ENCODE measurements around the gene PPP2R5C.

Gene PPP2R5C

DNA sequence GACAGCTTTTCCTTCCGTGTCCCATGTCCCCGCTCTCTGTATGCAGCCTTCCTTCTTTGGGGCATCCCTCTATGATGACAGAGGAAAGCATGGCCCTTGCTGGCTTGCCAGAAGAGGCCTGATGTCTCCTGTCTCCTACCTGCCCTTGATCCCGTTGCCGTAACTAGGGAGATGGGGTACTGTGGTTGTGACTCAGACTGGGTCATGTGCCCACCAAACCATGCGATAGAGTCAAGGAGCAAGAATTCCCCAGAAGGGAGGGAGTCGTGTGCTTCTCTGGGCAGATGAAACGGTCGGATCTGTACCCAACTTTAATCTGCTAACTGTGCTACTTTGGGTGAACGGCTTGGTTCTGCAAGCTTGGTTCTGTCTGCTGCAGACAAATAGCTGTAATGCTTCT, 103.8 kb downstream of the PPP2R5C start:
- DNase-seq, result no peak
- Histone ChIP-seq H3K36me3 (replicated peaks) (no peaks in the 10 kb centered on the region), H3K4me3 (ENCODE audit: low read depth, low read length) (no peak overlapping the region), H3K27me3 (replicated peaks) (no peaks in the 10 kb centered on the region), H3K27ac (no peak overlapping the region)
- TF ChIP-seq, protein P1, sequence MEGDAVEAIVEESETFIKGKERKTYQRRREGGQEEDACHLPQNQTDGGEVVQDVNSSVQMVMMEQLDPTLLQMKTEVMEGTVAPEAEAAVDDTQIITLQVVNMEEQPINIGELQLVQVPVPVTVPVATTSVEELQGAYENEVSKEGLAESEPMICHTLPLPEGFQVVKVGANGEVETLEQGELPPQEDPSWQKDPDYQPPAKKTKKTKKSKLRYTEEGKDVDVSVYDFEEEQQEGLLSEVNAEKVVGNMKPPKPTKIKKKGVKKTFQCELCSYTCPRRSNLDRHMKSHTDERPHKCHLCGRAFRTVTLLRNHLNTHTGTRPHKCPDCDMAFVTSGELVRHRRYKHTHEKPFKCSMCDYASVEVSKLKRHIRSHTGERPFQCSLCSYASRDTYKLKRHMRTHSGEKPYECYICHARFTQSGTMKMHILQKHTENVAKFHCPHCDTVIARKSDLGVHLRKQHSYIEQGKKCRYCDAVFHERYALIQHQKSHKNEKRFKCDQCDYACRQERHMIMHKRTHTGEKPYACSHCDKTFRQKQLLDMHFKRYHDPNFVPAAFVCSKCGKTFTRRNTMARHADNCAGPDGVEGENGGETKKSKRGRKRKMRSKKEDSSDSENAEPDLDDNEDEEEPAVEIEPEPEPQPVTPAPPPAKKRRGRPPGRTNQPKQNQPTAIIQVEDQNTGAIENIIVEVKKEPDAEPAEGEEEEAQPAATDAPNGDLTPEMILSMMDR (IDR thresholded peaks at IDR 0.05; ENCODE audit: low read depth, low read length, missing control alignments), result no peak
- in situ Hi-C loops (cut with HindIII; ENCODE audit: low pct_ligation_motif_present, low sequenced_read_pairs), result no loop called here

DNA sequence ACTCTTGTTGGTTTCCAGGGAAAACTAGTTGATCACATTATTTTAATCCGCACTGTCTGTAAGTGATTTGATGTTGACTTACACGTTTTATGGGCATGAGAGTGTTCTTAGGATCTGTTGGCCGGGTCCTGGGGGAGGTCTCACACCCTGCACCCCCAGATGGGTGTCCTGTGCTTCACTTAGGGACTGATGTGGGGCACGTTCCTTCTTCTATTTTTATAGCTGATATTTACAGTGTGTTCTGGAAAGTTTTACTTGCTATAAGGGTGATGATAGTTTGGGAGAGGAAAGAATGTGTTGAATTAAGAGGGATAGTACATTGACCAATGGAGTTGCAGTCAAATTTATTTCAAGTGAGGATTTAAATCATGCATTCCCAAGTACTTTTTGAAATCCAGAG, 106.3 kb downstream of the PPP2R5C start:
- no peak overlapping the region for H3K4me3 ChIP-seq (ENCODE audit: low read depth, low read length)
- in situ Hi-C loops (cut with HindIII; ENCODE audit: low pct_ligation_motif_present, low sequenced_read_pairs), result no loop called here
- TF ChIP-seq, protein P1 (IDR thresholded peaks at IDR 0.05; ENCODE audit: low read depth, low read length, missing control alignments), result no peak

DNA sequence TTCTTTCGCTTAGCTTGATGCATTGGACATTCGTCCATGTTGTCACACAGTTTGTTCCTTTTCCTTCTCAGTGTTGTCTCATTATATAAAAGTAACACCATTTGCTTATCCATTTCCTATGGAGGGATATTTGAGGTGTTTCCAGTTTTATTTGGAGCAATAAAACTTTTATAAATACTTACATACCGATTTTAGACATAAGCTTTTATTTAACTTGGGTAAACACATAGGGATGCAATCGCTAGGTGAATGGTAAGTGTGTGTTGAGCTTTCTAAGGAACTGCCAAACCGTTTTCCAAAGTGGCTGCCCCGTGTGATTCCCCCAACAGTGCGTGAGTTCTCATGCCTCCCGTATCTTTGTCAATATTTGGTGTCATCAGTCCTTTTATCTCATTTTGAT, 107.7 kb downstream of the PPP2R5C start:
- H3K27me3 ChIP-seq (replicated peaks), result no peaks in the 10 kb centered on the region
- in situ Hi-C loops (cut with HindIII; ENCODE audit: low pct_ligation_motif_present, low sequenced_read_pairs), result no loop called here
- no peak for DNase-seq
- H3K4me3 ChIP-seq (ENCODE audit: low read depth, low read length), result no peak overlapping the region
- H3K36me3 ChIP-seq (replicated peaks), result no peaks in the 10 kb centered on the region
- no peak overlapping the region for H3K27ac ChIP-seq
- TF ChIP-seq, protein P1 (IDR thresholded peaks at IDR 0.05; ENCODE audit: low read depth, low read length, missing control alignments), result no peak

More for the DNA sequence above, 106.3 kb downstream of the PPP2R5C start:
- DNase-seq, result no peak
- H3K36me3 ChIP-seq (replicated peaks), result no peaks in the 10 kb centered on the region
- H3K27ac ChIP-seq, result no peak overlapping the region
- H3K27me3 ChIP-seq (replicated peaks), result no peaks in the 10 kb centered on the region

- H3K27ac ChIP-seq, result no peak overlapping the region
- in situ Hi-C loops (cut with HindIII; ENCODE audit: low pct_ligation_motif_present, low sequenced_read_pairs), result no loop called here
- TF ChIP-seq, protein P1 (IDR thresholded peaks at IDR 0.05; ENCODE audit: low read depth, low read length, missing control alignments), result no peak
Observed at GRCh38 chr14:101870273-101870939, 108.9 kb downstream of the PPP2R5C start.

GRCh38 chr14:101872346-101872745, 110.8 kb downstream of the PPP2R5C start:
- in situ Hi-C loops (cut with HindIII; ENCODE audit: low pct_ligation_motif_present, low sequenced_read_pairs), result no loop called here
- Histone ChIP-seq H3K4me3 (ENCODE audit: low read depth, low read length) (no peak overlapping the region), H3K27ac (no peak overlapping the region), H3K36me3 (replicated peaks) (no peaks in the 10 kb centered on the region), H3K27me3 (replicated peaks) (no peaks in the 10 kb centered on the region)
- no peak for DNase-seq
- TF ChIP-seq, protein P1 (IDR thresholded peaks at IDR 0.05; ENCODE audit: low read depth, low read length, missing control alignments), result no peak

More at GRCh38 chr14:101870273-101870939, 108.9 kb downstream of the PPP2R5C start:
- Histone ChIP-seq H3K36me3 (replicated peaks) (no peaks in the 10 kb centered on the region), H3K27me3 (replicated peaks) (no peaks in the 10 kb centered on the region), H3K4me3 (ENCODE audit: low read depth, low read length) (no peak overlapping the region)
- no peak for DNase-seq
